ENCODE data around the gene GSK3B. TPM values are rescaled to one million over a fixed set of nuclear protein-coding genes. Genes with fewer than 3 reads are reported as not detected.
"Not testable (repeated sequence)": the region's sequence is repeated elsewhere in the genome, so short reads cannot be mapped to it uniquely, and the experiment has no call there.

GSK3B gene
- total RNA-seq, 2 experiments from 2014 or later = 33.0 to 34.2 TPM

DNA sequence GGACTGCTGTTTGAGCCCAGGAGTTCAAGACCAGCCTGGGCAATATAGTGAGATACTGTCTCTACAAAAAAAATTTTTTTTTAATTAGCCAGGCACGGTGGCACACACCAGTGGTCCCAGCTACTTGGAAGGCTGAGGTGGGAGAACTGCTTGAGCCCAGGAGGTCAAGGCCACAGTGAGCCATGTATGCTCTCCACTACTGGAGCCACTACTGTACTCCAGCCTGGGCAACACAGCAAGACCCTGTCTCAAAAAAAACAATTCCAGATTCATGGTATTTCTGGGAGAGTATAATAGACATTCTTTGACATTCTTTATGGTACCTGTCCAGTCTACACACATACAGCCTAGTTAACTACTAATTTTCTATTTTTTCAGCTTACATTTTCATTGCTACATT lies 70.1 kb downstream of the GSK3B start:
- Mint-ChIP-seq H3K9me3 (no peaks in the 10 kb centered on the region), H3K27ac (no peak overlapping the region), H3K27me3 (no peaks in the 10 kb centered on the region), H3K4me1 (peaks cover 56% of the 10 kb centered on the region), H3K4me3 (no peak overlapping the region), H3K36me3 (peaks cover 22% of the 10 kb centered on the region)
- DNase-seq = no peak

DNA sequence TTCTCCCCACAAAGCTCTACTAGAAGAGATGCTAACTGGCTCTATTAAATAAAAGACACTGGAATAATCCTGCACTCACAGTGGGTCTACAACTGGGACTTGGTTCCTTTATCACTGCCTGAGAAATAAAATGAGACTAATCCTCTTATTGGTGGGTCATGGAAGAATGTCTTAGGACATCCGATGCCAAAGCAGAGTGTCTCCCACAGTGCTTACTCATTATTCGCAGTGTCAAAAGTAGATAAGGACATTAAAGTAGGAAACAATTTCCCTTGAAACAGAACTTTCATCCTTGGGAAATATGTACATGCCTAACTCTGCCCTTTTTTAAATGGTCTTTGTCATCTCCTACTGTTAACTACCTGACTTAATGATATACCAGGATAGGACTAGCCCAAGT lies 71.5 kb downstream of the GSK3B start:
- peaks cover 57% of the 10 kb centered on the region for H3K4me1 Mint-ChIP-seq
- no peak overlapping the region for H3K27ac Mint-ChIP-seq
- H3K36me3 Mint-ChIP-seq = peaks cover 19% of the 10 kb centered on the region
- no peak overlapping the region for H3K4me3 Mint-ChIP-seq
- no peak for DNase-seq
- no peaks in the 10 kb centered on the region for H3K9me3 Mint-ChIP-seq
- H3K27me3 Mint-ChIP-seq = no peaks in the 10 kb centered on the region

DNA sequence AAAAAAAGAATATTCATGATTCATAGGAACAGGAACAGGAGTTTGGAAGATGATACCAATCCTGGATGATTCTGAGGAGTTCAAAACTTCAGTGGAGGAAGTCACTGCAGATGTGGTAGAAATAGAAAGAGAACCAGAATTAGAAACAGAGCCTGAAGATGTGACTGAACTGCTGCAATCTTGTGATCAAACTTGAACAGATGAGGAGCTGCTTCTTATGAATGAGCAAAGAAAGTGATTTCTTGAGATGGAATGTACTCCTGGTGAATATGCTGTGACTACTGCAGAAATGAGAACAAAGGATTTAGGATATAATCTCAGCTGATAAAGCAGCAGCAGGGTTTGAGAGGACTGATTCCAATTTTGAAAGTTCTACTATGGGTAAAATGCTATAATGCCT lies 72.7 kb downstream of the GSK3B start:
- Mint-ChIP-seq H3K9me3 (no peaks in the 10 kb centered on the region), H3K36me3 (peaks cover 17% of the 10 kb centered on the region), H3K4me3 (no peak overlapping the region), H3K4me1 (peaks cover 62% of the 10 kb centered on the region), H3K27me3 (no peaks in the 10 kb centered on the region), H3K27ac (no peak overlapping the region)
- DNase-seq = no peak

DNA sequence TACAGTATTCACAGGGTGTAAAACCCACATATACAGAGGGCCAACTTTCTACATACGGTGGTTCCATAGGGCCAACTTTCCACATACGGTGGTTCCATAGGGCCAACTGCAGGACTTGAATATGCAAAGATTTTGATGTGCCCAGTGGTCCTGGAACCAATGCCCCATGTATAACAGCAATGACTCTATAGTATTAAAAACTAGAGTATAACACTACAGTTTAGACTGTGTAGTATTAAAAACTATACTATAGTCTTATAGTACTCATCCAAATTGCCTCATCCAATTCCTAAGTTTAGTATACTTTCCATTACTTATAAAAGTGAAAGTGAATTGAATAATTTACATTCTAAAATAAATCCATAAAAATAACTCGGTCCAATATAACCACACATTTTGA lies 75.9 kb downstream of the GSK3B start:
- H3K27me3 Mint-ChIP-seq = no peaks in the 10 kb centered on the region
- H3K9me3 Mint-ChIP-seq = no peaks in the 10 kb centered on the region
- H3K4me1 Mint-ChIP-seq = peaks cover 55% of the 10 kb centered on the region
- H3K27ac Mint-ChIP-seq = no peak overlapping the region
- H3K4me3 Mint-ChIP-seq = no peak overlapping the region
- DNase-seq = no peak
- peaks cover 5% of the 10 kb centered on the region for H3K36me3 Mint-ChIP-seq

DNA sequence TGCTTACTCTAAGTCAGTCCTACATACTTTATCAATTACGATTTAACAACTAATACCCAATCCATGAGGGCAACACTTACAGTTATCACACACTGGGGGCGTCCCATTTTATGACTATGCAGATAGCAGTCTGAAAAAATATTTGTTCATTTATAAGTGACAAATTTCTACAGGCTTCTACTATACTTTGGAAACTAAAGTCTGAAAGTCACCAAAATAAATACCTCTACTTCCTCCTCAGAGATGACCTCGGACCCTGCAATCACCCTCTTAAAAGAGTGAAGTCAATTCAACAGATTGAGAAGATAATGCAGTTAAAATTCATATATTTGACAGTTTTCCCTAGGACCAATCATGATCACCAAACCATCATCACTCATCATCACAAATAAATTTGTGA lies 76.6 kb downstream of the GSK3B start:
- no peaks in the 10 kb centered on the region for H3K9me3 Mint-ChIP-seq
- no peak overlapping the region for H3K4me3 Mint-ChIP-seq
- DNase-seq = no peak
- H3K27ac Mint-ChIP-seq = no peak overlapping the region
- peaks cover 54% of the 10 kb centered on the region for H3K4me1 Mint-ChIP-seq
- no peaks in the 10 kb centered on the region for H3K27me3 Mint-ChIP-seq
- peaks cover 3% of the 10 kb centered on the region for H3K36me3 Mint-ChIP-seq

DNA sequence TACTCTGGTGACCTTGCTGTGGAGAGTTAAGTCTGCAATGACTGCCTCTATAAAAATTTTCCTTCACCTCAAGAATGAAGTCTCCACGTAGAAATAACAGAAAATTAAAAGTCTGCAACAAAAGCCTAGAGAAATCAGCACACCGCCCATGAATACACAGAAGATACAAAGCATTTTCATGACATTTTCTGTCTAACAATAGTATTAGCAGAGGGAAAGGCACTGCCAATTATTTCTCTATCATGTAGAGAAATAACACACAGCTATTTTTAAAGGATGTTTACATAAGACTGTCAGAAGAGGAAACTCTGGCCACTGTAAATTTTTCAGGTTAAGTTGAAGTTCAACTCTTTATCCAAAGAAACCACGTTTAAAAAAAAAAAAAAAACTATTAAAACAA lies 80.8 kb downstream of the GSK3B start:
- no peaks in the 10 kb centered on the region for H3K27me3 Mint-ChIP-seq
- H3K27ac Mint-ChIP-seq = no peak overlapping the region
- peaks cover 16% of the 10 kb centered on the region for H3K9me3 Mint-ChIP-seq
- DNase-seq = no peak
- H3K4me1 Mint-ChIP-seq = peaks cover 45% of the 10 kb centered on the region
- H3K4me3 Mint-ChIP-seq = no peak overlapping the region
- H3K36me3 Mint-ChIP-seq = peaks cover 21% of the 10 kb centered on the region

DNA sequence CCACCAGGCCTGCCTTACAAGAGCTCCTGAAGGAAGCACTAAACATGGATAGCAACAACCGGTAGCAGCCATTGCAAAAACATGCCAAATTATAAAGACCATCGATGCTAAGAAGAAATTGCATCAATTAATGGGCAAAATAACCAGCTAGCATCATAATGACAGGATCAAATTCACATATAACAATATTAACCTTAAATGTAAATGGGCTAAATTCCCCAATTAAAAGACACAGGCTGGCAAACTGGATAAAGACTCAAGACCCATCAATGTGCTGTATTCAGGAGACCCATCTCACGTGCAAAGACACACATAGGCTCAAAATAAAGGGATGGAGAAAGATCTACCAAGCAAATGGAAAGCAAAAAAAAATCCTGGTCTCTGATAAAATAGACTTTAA lies 88.5 kb downstream of the GSK3B start:
- peaks cover 41% of the 10 kb centered on the region for H3K4me1 Mint-ChIP-seq
- not testable (repeated sequence) for H3K27me3 Mint-ChIP-seq, H3K4me3 Mint-ChIP-seq, DNase-seq, H3K27ac Mint-ChIP-seq
- H3K9me3 Mint-ChIP-seq = peaks cover 45% of the 10 kb centered on the region
- peaks cover 75% of the 10 kb centered on the region for H3K36me3 Mint-ChIP-seq

DNA sequence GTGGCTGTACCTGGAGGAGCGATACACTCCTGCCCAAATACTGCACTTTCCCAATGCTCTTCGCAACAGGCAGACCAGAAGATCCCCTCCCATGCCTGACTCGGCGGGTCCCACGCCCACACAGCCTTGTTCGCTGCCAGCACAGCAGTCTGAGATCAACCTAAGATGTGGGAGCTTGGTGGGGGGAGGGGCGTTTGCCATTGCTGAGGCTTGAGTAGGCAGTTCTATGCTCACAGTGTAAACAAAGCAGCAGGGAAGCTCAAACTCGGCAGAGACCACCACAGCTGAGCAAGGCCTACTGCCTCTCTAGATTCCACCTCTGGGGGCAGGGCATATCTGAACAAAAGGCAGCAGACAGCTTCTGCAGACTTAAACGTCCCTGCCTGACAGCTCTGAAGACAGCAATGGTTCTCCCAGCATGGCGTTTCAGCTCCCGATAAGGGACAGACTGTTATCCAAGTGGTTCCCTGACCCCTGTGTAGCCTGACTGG lies 90.2 kb downstream of the GSK3B start:
- H3K36me3 Mint-ChIP-seq = peaks cover 80% of the 10 kb centered on the region
- H3K27me3 Mint-ChIP-seq, H3K4me3 Mint-ChIP-seq, H3K27ac Mint-ChIP-seq: not testable (repeated sequence)
- DNase-seq = peak; percentile 28
- peaks cover 37% of the 10 kb centered on the region for H3K4me1 Mint-ChIP-seq
- H3K9me3 Mint-ChIP-seq = peaks cover 48% of the 10 kb centered on the region

DNA sequence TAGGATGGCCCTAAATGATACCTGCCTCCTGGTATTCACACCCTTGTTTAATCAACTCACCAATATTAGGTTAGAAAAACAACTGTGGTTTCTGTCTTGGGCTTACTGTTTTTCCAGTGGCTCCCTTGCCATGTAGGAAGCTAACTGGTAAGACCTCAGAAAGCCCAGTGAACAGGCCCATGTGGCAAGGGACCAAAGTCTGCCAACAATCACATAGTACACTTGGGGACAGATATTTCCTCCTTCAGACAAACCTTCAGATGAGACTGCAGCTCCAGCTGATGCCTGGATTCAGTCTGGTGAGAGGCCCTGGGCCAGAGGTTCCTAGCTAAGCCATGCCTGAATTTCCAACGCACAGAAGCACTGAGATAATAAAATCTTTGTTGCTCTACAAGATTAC lies 96.1 kb downstream of the GSK3B start:
- peaks cover 51% of the 10 kb centered on the region for H3K36me3 Mint-ChIP-seq
- H3K4me1 Mint-ChIP-seq = peaks cover 11% of the 10 kb centered on the region
- no peak for DNase-seq
- H3K9me3 Mint-ChIP-seq = peaks cover 17% of the 10 kb centered on the region
- no peak overlapping the region for H3K27ac Mint-ChIP-seq
- H3K27me3 Mint-ChIP-seq = no peaks in the 10 kb centered on the region
- no peak overlapping the region for H3K4me3 Mint-ChIP-seq

DNA sequence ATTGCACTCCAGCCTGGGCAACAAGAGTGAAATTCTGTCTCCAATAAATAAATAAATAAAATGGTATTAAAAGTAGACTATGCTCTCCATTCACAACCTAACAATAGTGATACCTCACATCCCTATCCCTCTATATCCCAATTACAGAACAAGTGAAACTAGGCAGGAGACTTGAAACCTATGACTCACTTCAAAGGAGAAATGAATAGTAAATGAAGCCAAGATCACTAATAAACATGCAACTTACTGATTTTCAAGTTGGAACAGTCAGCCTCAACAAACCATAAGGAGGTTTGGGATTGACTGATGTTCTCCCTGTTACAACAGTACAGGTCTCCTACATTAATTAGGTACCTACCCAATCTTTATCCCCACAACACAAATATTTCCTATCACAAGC lies 103.4 kb downstream of the GSK3B start:
- Mint-ChIP-seq H3K36me3 (peaks cover 42% of the 10 kb centered on the region), H3K27ac (no peak overlapping the region), H3K27me3 (no peaks in the 10 kb centered on the region), H3K4me3 (no peak overlapping the region), H3K9me3 (peaks cover 15% of the 10 kb centered on the region), H3K4me1 (peaks cover 28% of the 10 kb centered on the region)
- DNase-seq = no peak

DNA sequence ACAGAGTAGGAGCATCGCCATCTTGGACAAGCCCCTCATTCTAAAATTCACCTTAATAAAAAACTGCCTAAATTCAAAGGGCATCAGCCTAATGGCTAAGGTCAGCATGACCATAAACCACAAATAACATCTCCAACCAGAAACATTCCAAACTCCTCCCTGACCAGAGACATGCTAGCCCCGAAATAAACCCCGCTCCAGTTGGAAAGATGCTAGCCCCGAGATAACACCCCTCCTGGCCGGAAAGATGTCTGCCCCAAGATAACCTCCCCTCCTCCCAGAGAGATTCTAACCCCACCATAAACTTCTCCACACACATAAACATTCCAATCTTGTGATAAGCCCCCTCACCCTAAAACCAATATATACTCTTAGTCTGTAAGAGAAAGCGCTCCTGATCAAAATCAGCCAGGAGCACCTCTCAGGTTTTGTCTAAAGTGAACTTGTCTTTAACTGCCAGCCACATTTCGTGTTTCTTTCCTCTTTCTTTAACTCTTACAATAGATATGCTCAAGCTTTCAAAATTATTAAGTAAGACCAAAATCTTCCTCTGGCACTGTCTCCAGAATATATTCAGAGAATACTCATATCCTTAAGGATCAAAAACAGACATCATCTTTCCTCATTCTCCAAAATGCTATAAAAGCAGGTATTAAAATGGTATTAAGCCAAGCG lies 104.1 kb downstream of the GSK3B start:
- Mint-ChIP-seq H3K4me3 (no peak overlapping the region), H3K27me3 (no peaks in the 10 kb centered on the region)

DNA sequence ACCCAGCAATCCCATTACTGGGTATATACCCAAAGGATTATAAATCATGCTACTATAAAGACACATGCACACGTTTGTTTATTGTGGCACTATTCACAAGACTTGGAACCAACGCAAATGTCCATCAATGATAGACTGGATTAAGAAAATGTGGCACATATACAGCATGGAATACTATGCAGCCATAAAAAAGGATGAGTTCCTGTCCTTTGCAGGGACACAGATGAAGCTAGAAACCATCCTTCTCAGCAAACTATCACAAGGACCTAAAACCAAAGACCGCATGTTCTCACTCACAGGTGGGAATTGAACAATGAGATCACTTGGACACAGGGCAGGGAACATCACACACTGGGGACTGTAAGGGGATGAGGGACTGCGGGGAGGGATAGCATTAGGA lies 107.4 kb downstream of the GSK3B start:
- Mint-ChIP-seq H3K4me1 (peaks cover 24% of the 10 kb centered on the region), H3K36me3 (peaks cover 70% of the 10 kb centered on the region), H3K9me3 (peaks cover 47% of the 10 kb centered on the region)
- not testable (repeated sequence) for H3K27ac Mint-ChIP-seq, H3K27me3 Mint-ChIP-seq, H3K4me3 Mint-ChIP-seq, DNase-seq

More for the DNA sequence above, 104.1 kb downstream of the GSK3B start:
- Mint-ChIP-seq H3K36me3 (peaks cover 50% of the 10 kb centered on the region), H3K4me1 (peaks cover 28% of the 10 kb centered on the region), H3K27ac (no peak overlapping the region), H3K9me3 (peaks cover 22% of the 10 kb centered on the region)
- DNase-seq = no peak

DNA sequence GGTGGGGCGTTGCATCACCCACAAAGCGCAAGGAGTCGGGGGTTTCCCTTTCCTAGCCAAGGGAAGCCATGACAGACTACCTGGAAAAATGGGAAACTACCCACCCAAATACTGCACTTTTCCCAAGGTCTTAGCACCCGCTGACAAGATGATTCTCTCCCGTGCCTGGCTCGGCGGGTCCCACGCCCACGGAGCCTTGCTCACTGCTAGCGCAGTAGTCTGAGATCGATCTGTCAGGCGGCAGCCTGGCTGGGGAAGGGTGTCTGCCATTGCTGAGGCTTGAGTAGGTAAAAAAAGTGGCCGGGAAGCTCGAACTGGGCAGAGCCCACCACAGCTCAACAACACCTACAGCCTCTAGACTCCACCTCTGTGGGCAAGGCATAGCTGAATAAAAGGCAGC lies 112.9 kb downstream of the GSK3B start:
- no peak overlapping the region for H3K4me3 Mint-ChIP-seq
- DNase-seq = no peak
- H3K27ac Mint-ChIP-seq = no peak overlapping the region
- H3K4me1 Mint-ChIP-seq = peaks cover 25% of the 10 kb centered on the region
- peaks cover 36% of the 10 kb centered on the region for H3K9me3 Mint-ChIP-seq
- no peaks in the 10 kb centered on the region for H3K27me3 Mint-ChIP-seq
- peaks cover 78% of the 10 kb centered on the region for H3K36me3 Mint-ChIP-seq

DNA sequence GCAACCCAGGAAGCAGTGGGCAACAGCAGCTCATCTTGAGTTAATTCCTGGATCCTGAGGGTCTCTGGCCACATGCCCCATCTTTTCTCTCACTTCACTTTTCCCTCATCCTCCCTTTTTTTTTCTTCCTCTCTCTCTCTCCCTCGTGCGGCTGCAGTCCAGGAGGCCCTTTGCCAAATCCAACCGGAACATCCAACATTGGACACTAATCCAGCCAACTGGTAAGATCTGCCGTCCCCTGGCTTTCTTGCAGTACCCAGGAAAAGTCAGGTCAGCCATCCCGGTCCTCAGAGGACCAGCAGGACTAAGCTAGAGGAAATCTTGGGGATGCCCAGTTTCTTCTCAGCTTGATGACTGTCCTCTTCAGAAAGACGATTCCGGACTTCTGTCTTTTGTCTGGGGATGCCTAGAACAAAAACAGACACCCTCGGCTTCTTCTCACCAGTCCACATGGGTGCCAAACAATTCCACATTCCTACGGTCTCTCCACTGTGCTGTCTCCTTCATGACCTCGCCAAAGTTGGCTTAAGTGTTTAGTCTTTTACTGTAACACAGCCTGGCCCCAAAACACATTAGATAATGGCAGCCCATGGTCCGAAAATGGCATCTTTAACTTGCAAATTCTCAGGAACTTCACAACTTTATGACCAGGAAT lies 115.6 kb downstream of the GSK3B start:
- H3K4me1 Mint-ChIP-seq = peaks cover 30% of the 10 kb centered on the region
- H3K9me3 Mint-ChIP-seq = peaks cover 16% of the 10 kb centered on the region
- peaks cover 57% of the 10 kb centered on the region for H3K36me3 Mint-ChIP-seq
- no peaks in the 10 kb centered on the region for H3K27me3 Mint-ChIP-seq
- DNase-seq = no peak
- H3K27ac Mint-ChIP-seq = peak overlapping the region; percentile 30
- no peak overlapping the region for H3K4me3 Mint-ChIP-seq

DNA sequence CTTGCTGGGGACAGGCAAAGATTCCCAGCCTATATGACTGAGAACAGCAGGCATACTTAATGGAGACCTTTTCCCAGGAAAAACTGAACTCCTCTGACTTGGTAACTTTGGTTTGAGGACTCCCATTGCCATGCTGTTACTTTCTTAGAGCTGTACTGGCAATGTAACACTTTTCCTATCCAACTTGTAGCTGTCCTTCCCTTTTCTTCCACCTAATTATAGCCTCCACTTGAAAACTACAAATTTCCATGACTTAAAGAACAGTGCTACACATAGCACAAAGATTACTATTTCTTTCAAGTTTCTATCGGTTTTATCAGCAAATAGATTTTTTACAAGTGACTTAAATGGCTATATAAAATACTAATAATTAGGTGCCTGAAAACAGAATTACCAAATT lies 116.9 kb downstream of the GSK3B start:
- no peak for DNase-seq
- peaks cover 49% of the 10 kb centered on the region for H3K36me3 Mint-ChIP-seq
- H3K27me3 Mint-ChIP-seq = no peaks in the 10 kb centered on the region
- no peak overlapping the region for H3K4me3 Mint-ChIP-seq
- H3K27ac Mint-ChIP-seq = no peak overlapping the region
- peaks cover 5% of the 10 kb centered on the region for H3K9me3 Mint-ChIP-seq
- peaks cover 32% of the 10 kb centered on the region for H3K4me1 Mint-ChIP-seq

DNA sequence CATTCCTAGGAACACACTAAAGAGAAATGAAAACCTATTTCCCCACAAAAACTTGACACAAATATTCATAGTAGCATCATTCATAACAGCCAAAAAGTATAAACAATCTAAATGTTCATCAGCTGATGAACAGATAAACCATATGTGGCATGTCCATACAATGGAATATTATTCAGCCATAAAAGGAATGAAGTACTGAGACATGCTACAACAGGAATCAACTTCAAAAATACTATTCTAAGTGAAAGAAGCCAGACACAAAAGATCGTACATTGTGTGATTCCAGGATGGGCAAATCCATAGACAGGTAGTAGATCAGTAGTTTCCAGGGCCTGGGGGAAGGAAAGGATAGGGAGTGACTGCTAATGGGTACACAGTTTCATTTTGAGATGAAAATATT lies 118.0 kb downstream of the GSK3B start:
- Mint-ChIP-seq H3K27ac (no peak overlapping the region), H3K27me3 (no peaks in the 10 kb centered on the region), H3K9me3 (peaks cover 7% of the 10 kb centered on the region), H3K4me1 (peaks cover 32% of the 10 kb centered on the region), H3K36me3 (peaks cover 43% of the 10 kb centered on the region), H3K4me3 (no peak overlapping the region)
- DNase-seq = no peak
